IMR-90 (cell line): ENCODE data around the gene TAF1. TPM values are rescaled to one million over a fixed set of nuclear protein-coding genes. Genes with fewer than 3 reads are reported as not detected.

Experiments
- ATAC-seq: fragments of 200-7000 bp; cut with Tn5 transposase; 2 replicates; pipeline ENCODE4 v1.9.1; 2020; ENCODE audit warnings: low read depth, mild to moderate bottlenecking, moderate library complexity
- BruUV-seq: library from RNA; stranded (reverse); fragments of 400-500 nt; replicated peaks from 2 replicates; lab custom pipeline; 2021; lab: Mats Ljungman, UMichigan
- CTCF ChIA-PET: fragments of 300-600 bp; formaldehyde crosslinking; extraction: SDS; loops from one replicate; lab custom pipeline; 2021; ENCODE audit warnings: antibody characterized with exemption; lab: Yijun Ruan, JAX
- POLR2A ChIA-PET: fragments of 300-600 bp; sonication (Branson Sonifier 250); formaldehyde crosslinking; loops from one replicate; lab custom pipeline; 2022; ENCODE audit warnings: antibody characterized with exemption; ENCODE audit not compliant: unreplicated experiment; lab: Charles Lee
- DNase-seq: peaks from one replicate; pipeline ENCODE4 v3.0.0; 2013
- H2AFZ ChIP-seq: replicated peaks from 2 replicates; pipeline ENCODE3; 2013; ENCODE audit warnings: low read length, mild to moderate bottlenecking; ENCODE audit not compliant: poor library complexity
- H2AK5ac ChIP-seq: 2 replicates; pipeline ENCODE4 v1.6.1; 2013; ENCODE audit warnings: low read depth, low read length, inconsistent platforms
- H2AK9ac ChIP-seq: replicated peaks from 2 replicates; pipeline ENCODE3; 2013; ENCODE audit warnings: mild to moderate bottlenecking, low read depth, low read length, moderate library complexity; ENCODE audit not compliant: poor library complexity
- H2BK120ac ChIP-seq: 2 replicates; pipeline ENCODE4 v1.6.1; 2013; ENCODE audit warnings: low read depth, low read length, inconsistent platforms
- H2BK15ac ChIP-seq: 3 replicates; pipeline ENCODE4 v1.6.1; 2013; ENCODE audit warnings: low read depth, low read length, inconsistent platforms
- H2BK20ac ChIP-seq: 2 replicates; pipeline ENCODE4 v1.6.1; 2013; ENCODE audit warnings: low read depth, mild to moderate bottlenecking, inconsistent platforms, low read length, moderate library complexity
- H2BK5ac ChIP-seq: 2 replicates; pipeline ENCODE4 v1.6.1; 2013; ENCODE audit warnings: mild to moderate bottlenecking, low read depth, low read length, inconsistent platforms; ENCODE audit not compliant: poor library complexity, severe bottlenecking
- H3K14ac ChIP-seq: replicated peaks from 2 replicates; pipeline ENCODE4 v1.6.1; 2013; ENCODE audit warnings: low read depth, low read length, inconsistent platforms
- H3K18ac ChIP-seq: 2 replicates; pipeline ENCODE4 v1.6.1; 2013; ENCODE audit warnings: low read depth, low read length, control low read depth
- H3K23ac ChIP-seq: 2 replicates; pipeline ENCODE4 v1.6.1; 2013; ENCODE audit warnings: low read depth, low read length, inconsistent platforms
- H3K27ac ChIP-seq: 2 replicates; pipeline ENCODE4 v1.5.1; 2013; ENCODE audit warnings: mild to moderate bottlenecking, control low read depth, low read length; ENCODE audit not compliant: insufficient read depth
- H3K27me3 ChIP-seq: 2 replicates; pipeline ENCODE4 v1.6.1; 2013; ENCODE audit warnings: low read length; ENCODE audit not compliant: control insufficient read depth, insufficient read depth
- H3K36me3 ChIP-seq: 2 replicates; pipeline ENCODE4 v1.6.1; 2013; ENCODE audit warnings: low read length, mixed read lengths; ENCODE audit not compliant: control insufficient read depth, insufficient read depth
- H3K4ac ChIP-seq: 2 replicates; pipeline ENCODE4 v1.6.1; 2013; ENCODE audit warnings: low read depth, low read length, inconsistent platforms
- H3K4me1 ChIP-seq: 2 replicates; pipeline ENCODE4 v1.6.1; 2013; ENCODE audit warnings: low read length, mixed read lengths; ENCODE audit not compliant: control insufficient read depth, insufficient read depth
- H3K4me2 ChIP-seq: 2 replicates; pipeline ENCODE4 v1.6.1; 2013; ENCODE audit warnings: low read depth, mild to moderate bottlenecking, control low read depth, low read length, moderate library complexity
- H3K4me3 ChIP-seq: 2 replicates; pipeline ENCODE4 v1.5.1; 2013; ENCODE audit warnings: low read depth, mild to moderate bottlenecking, control low read depth, low read length, moderate library complexity; ENCODE audit not compliant: insufficient read depth
- H3K56ac ChIP-seq: 2 replicates; pipeline ENCODE4 v1.6.1; 2013; ENCODE audit warnings: low read length, inconsistent platforms; ENCODE audit not compliant: insufficient read depth; ENCODE audit errors: extremely low read depth
- H3K79me1 ChIP-seq, 2 experiments: 2 replicates each; pipeline ENCODE4 v1.6.1; 2013; ENCODE audit warnings: low read length in 2 of 2, inconsistent platforms in 1 of 2, low read depth in 1 of 2
- H3K9ac ChIP-seq: 2 replicates; pipeline ENCODE4 v1.6.1; 2013; ENCODE audit warnings: low read depth, low read length, control low read depth
- H3K9me1 ChIP-seq: 2 replicates; pipeline ENCODE4 v1.6.1; 2013; ENCODE audit warnings: low read length, inconsistent platforms; ENCODE audit not compliant: insufficient read depth
- H3K9me3 ChIP-seq: 2 replicates; pipeline ENCODE4 v1.6.1; 2013; ENCODE audit warnings: low read length; ENCODE audit not compliant: control insufficient read depth, insufficient read depth
- H4K20me1 ChIP-seq: 2 replicates; pipeline ENCODE4 v1.6.1; 2013; ENCODE audit warnings: low read length, inconsistent platforms; ENCODE audit not compliant: insufficient read depth
- H4K5ac ChIP-seq: 2 replicates; pipeline ENCODE4 v1.6.1; 2013; ENCODE audit warnings: mild to moderate bottlenecking, low read depth, low read length, control low read depth
- H4K8ac ChIP-seq, 2 experiments: 2 replicates each; pipeline ENCODE4 v1.6.1; 2013; ENCODE audit warnings: low read depth in 2 of 2, low read length in 2 of 2, control low read depth in 1 of 2, inconsistent platforms in 1 of 2
- H4K91ac ChIP-seq: 2 replicates; pipeline ENCODE4 v1.6.1; 2013; ENCODE audit warnings: low read depth, low read length, inconsistent platforms; ENCODE audit not compliant: insufficient read depth
- BHLHE40 ChIP-seq: fragments of 150-350 bp; IDR thresholded peaks from 2 replicates; pipeline ENCODE4 v1.6.1; 2016; ENCODE audit warnings: mild to moderate bottlenecking, low read depth, low read length
- CEBPB ChIP-seq: IDR thresholded peaks from 2 replicates; pipeline ENCODE4 v1.6.1; 2012; ENCODE audit warnings: low read depth, low read length, improper control_type of control experiment
- CHD1 ChIP-seq: IDR thresholded peaks from 2 replicates; pipeline ENCODE4 v1.6.1; 2012; ENCODE audit warnings: low read depth, low read length, improper control_type of control experiment
- FOS ChIP-seq: fragments of 150-350 bp; IDR thresholded peaks from 2 replicates; pipeline ENCODE4 v1.6.1; 2016; ENCODE audit warnings: low read depth, low read length
- MAFK ChIP-seq: IDR thresholded peaks from 2 replicates; pipeline ENCODE4 v1.6.1; 2012; ENCODE audit warnings: low read depth, low read length, improper control_type of control experiment
- MAZ ChIP-seq: IDR thresholded peaks from 2 replicates; pipeline ENCODE4 v1.6.1; 2012; ENCODE audit warnings: low read depth, mild to moderate bottlenecking, low read length, improper control_type of control experiment, moderate library complexity, borderline replicate concordance
- MXI1 ChIP-seq: IDR thresholded peaks from 2 replicates; pipeline ENCODE4 v1.6.1; 2012; ENCODE audit warnings: low read depth, mild to moderate bottlenecking, low read length, moderate library complexity, borderline replicate concordance
- NFE2L2 ChIP-seq: fragments of 150-350 bp; IDR thresholded peaks from 2 replicates; pipeline ENCODE4 v1.6.1; 2016; ENCODE audit warnings: low read depth, mild to moderate bottlenecking, low read length
- POLR2A ChIP-seq: IDR thresholded peaks from 2 replicates; pipeline ENCODE4 v1.6.1; 2012; ENCODE audit warnings: mild to moderate bottlenecking, low read depth, low read length
- RAD21 ChIP-seq: IDR thresholded peaks from 2 replicates; pipeline ENCODE4 v1.6.1; 2012; ENCODE audit warnings: low read length, improper control_type of control experiment
- RCOR1 ChIP-seq: IDR thresholded peaks from 2 replicates; pipeline ENCODE4 v1.6.1; 2012; ENCODE audit warnings: mild to moderate bottlenecking, low read length, improper control_type of control experiment; ENCODE audit not compliant: insufficient replicate concordance
- RFX5 ChIP-seq: IDR thresholded peaks from 2 replicates; pipeline ENCODE4 v1.8.0; 2012; ENCODE audit warnings: low read depth, mild to moderate bottlenecking, low read length, moderate library complexity
- SMC3 ChIP-seq: fragments of 150-350 bp; IDR thresholded peaks from 2 replicates; pipeline ENCODE4 v1.6.1; 2016; ENCODE audit warnings: low read depth, mild to moderate bottlenecking, antibody characterized with exemption, low read length, moderate library complexity
- WGBS, 2 experiments: methylation state at CpG; one replicate each; pipeline versions ENCODE4 v1.1.5 to v1.1.7; 2013; ENCODE audit warnings: missing lambda C conversion rate in 2 of 2; ENCODE audit not compliant: insufficient read length in 1 of 2; ENCODE audit errors: extremely low coverage in 2 of 2; 5-methylcytosine and 5-hydroxymethylcytosine counted together
- dilution Hi-C: fragments of 300-500 bp; cut with HindIII; formaldehyde crosslinking; loops from one replicate; pipeline ENCODE4 v1.14.3; 2018; ENCODE audit warnings: low sequenced_read_pairs; ENCODE audit not compliant: unreplicated experiment
- in situ Hi-C: fragments of 300-500 bp; cut with MboI; formaldehyde crosslinking; loops from 3 replicates; pipeline ENCODE4 v1.14.3; 2019; ENCODE audit warnings: low sequenced_read_pairs, inconsistent platforms, mixed read lengths
- intact Hi-C: fragments of 100-400 bp; cut with micrococcal nuclease; formaldehyde crosslinking; loops from 2 replicates; pipeline ENCODE4 v1.10.0; 2022
- polyA plus RNA-seq, 3 experiments: library from polyadenylated mRNA; depleted of rRNA; stranded (reverse); fragments of >200 nt; gene quantifications; 2 replicates each; pipeline ENCODE4 v1.2.3, GENCODE V29; 2012; ENCODE audit warnings: low replicate concordance in 1 of 3
- total RNA-seq: library from RNA; depleted of rRNA; stranded (reverse); fragments of >200 nt; gene quantifications from 2 replicates; pipeline ENCODE4 v1.2.3, GENCODE V29; 2012
- TF ChIP-seq, protein P1 (sequence below): fragments of 150-350 bp; IDR thresholded peaks from 2 replicates; pipeline ENCODE4 v1.6.1; 2016; ENCODE audit warnings: low read depth, mild to moderate bottlenecking, low read length, moderate library complexity, borderline replicate concordance
- TF ChIP-seq, protein P2 (sequence below): conservative IDR thresholded peaks from 2 replicates; pipeline ENCODE4 v1.5.1; 2012; ENCODE audit warnings: mild to moderate bottlenecking, low read depth, low read length, improper control_type of control experiment
- TF ChIP-seq, protein P3 (sequence below): fragments of 150-350 bp; IDR thresholded peaks from 2 replicates; pipeline ENCODE4 v1.6.1; 2017; ENCODE audit warnings: mild to moderate bottlenecking, antibody characterized with exemption, low read length, low read depth

The TAF1 gene
- total and polyA plus RNA-seq, 2 of the 4 experiments (the other 2 are of a cell fraction) = 15.7 to 25.5 TPM

DNA sequence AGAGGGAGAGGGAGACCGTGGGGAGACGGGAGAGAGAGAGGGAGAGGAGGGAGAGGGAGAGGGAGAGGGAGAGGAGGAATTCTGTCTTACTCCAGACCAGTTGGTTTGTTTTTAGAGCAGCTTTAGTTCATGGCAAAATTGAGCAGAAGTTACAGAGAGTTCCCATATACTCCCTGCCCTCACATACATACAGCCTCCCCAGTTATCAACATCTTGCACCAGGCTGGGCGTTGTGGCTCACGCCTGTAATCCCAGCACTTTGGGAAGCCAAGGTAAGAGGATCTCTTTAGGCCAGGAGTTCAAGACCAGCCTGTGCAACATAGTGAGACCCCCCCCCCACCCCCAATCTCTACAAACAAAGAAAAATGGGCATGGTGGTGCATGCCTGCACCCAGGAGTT lies 86.9 kb downstream of the TAF1 start:
- in situ Hi-C loops = no loop called here
- 74% methylated on average over 2 of the region's 4 CpGs; no CpG with 5 or more reads in 1 of the 2 experiments for WGBS, 2 experiments
- ATAC-seq = no peak

More for the DNA sequence above, 86.9 kb downstream of the TAF1 start:
- no peak overlapping the region for H2AK9ac ChIP-seq
- H2AK5ac ChIP-seq = no peak overlapping the region
- dilution Hi-C loops (no loop called here), intact Hi-C loops (loop anchor here (5.0 kb wide), 1 partner anchor 79 kb away; the partner anchor contains the start of gene OGT)
- H3K56ac ChIP-seq = no peak overlapping the region
- H4K20me1 ChIP-seq = no peaks in the 10 kb centered on the region
- no peak overlapping the region for H2BK20ac ChIP-seq
- no peaks in the 10 kb centered on the region for H3K9me1 ChIP-seq
- no peak overlapping the region for H2BK5ac ChIP-seq
- H4K91ac ChIP-seq = no peak overlapping the region
- no peak overlapping the region for H2AFZ ChIP-seq
- peaks cover 15% of the 10 kb centered on the region for H3K36me3 ChIP-seq
- no peak overlapping the region for H3K4me2 ChIP-seq
- H3K4ac ChIP-seq = no peak overlapping the region
- H3K18ac ChIP-seq = no peak overlapping the region
- no peak overlapping the region for H4K5ac ChIP-seq
- H3K27me3 ChIP-seq = peaks cover 3% of the 10 kb centered on the region; the same call in 1 of the 2 replicates
- no peak for DNase-seq
- H3K9me3 ChIP-seq = no peaks in the 10 kb centered on the region
- ChIA-PET CTCF (no interaction called here), POLR2A (no interaction called here)
- TF ChIP-seq, protein P1, sequence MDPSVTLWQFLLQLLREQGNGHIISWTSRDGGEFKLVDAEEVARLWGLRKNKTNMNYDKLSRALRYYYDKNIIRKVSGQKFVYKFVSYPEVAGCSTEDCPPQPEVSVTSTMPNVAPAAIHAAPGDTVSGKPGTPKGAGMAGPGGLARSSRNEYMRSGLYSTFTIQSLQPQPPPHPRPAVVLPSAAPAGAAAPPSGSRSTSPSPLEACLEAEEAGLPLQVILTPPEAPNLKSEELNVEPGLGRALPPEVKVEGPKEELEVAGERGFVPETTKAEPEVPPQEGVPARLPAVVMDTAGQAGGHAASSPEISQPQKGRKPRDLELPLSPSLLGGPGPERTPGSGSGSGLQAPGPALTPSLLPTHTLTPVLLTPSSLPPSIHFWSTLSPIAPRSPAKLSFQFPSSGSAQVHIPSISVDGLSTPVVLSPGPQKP = no peak
- no peak for TF ChIP-seq NFE2L2
- TF ChIP-seq BHLHE40 = no peak
- no peak for TF ChIP-seq SMC3
- TF ChIP-seq CEBPB = no peak
- no peak for TF ChIP-seq POLR2A
- TF ChIP-seq RFX5 = no peak
- TF ChIP-seq FOS = no peak
- TF ChIP-seq RCOR1 = no peak
- no peak for TF ChIP-seq MAZ
- no peak for TF ChIP-seq RAD21
- TF ChIP-seq MAFK = no peak
- no peak for TF ChIP-seq MXI1
- no peak for TF ChIP-seq CHD1
- TF ChIP-seq, protein P2, sequence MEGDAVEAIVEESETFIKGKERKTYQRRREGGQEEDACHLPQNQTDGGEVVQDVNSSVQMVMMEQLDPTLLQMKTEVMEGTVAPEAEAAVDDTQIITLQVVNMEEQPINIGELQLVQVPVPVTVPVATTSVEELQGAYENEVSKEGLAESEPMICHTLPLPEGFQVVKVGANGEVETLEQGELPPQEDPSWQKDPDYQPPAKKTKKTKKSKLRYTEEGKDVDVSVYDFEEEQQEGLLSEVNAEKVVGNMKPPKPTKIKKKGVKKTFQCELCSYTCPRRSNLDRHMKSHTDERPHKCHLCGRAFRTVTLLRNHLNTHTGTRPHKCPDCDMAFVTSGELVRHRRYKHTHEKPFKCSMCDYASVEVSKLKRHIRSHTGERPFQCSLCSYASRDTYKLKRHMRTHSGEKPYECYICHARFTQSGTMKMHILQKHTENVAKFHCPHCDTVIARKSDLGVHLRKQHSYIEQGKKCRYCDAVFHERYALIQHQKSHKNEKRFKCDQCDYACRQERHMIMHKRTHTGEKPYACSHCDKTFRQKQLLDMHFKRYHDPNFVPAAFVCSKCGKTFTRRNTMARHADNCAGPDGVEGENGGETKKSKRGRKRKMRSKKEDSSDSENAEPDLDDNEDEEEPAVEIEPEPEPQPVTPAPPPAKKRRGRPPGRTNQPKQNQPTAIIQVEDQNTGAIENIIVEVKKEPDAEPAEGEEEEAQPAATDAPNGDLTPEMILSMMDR = no peak
- TF ChIP-seq, protein P3, sequence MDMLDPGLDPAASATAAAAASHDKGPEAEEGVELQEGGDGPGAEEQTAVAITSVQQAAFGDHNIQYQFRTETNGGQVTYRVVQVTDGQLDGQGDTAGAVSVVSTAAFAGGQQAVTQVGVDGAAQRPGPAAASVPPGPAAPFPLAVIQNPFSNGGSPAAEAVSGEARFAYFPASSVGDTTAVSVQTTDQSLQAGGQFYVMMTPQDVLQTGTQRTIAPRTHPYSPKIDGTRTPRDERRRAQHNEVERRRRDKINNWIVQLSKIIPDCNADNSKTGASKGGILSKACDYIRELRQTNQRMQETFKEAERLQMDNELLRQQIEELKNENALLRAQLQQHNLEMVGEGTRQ = no peak
- H2BK120ac ChIP-seq = no peak overlapping the region
- no peak overlapping the region for H3K9ac ChIP-seq
- no TSS peak for BruUV-seq
- H3K79me1 ChIP-seq = no peaks in the 10 kb centered on the region
- no peaks in the 10 kb centered on the region; the same call in 1 of the 2 replicates for H3K4me1 ChIP-seq
- no peak overlapping the region for H3K14ac ChIP-seq
- no peak overlapping the region for H4K8ac ChIP-seq
- no peak overlapping the region for H2BK15ac ChIP-seq
- no peak overlapping the region for H3K4me3 ChIP-seq
- H3K23ac ChIP-seq = no peak overlapping the region
- no peak overlapping the region for H3K27ac ChIP-seq
